Measurements from ENCODE around the gene A4GALT.

The A4GALT gene

GRCh38 chr22:42646569-42647525 is 73.8 kb downstream of the A4GALT start:
- DNase-seq, result no peak

- no peak for DNase-seq
Measured at GRCh38 chr22:42645938-42646568, 74.6 kb downstream of the A4GALT start.

DNA sequence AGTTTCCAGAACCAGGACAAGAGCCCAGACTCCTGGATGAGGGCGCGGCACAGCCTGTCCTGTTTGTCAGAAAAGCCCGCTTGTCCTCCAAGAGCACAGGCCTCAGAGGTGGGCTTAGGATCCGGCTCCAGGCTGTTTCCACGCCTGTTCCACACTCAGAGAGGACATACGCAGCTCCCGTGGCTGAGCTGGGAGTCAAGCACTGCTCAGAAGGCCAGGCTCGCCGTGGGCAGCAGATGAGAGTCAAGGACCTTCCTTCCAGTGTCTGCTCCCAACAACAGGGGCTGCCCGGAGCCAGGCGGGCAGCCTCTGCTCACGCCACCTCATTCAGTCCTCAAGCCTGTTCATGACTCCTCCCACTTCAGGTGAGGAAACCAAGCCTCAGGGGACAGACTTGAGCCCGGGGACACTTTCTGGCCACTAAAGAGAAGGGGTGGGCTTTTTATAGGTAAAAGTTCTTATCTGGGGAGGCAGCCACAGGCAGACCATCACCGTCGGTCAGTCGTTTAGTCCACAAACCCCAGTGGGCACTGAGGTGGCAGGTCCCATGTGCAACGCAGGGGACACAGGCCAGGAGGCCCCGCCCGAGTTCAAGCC is 75.2 kb downstream of the A4GALT start:
- DNase-seq, result no peak

DNA sequence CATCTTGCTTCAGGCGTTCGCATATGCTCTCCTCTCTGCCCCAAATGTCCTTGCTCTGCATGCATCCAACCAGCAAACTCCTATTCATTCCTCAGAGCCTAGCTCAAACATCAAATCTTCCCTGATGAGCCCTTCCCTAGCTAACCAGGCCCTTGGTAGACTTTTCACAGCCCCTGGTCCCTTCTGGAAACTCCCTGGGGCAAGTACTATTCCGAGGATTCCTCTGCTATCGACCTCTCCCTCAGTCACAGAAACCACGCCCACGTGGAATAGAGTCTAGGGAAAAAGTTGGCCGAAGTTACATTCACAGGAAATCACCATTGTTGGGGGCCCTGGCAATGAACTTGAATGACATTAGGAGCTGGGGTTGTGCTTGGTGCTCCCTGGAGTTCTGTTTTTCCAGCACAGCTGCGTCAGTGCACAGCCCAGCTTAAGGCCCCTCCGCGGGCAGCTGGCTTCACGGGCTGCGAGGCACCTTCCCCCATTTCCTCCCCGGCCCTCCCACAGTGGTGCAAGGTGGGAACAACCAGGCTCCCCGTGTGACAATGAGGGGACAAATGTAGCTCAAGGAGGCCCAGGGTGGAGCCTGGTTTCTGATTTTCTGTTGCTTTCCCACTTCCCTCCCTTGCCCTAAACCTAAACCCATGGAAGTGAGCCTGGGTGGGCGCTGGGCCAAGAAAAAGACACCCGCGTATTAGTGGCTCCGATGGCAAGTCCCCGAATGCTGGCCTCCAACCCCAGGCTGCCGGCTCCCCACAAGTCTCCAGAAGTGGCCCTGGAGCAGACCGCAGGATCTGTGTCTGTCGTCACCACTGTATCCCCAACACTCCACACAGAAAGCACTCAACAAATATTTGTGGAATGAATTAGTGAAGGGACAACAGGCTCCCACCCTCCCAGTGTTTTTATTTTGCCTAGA is 76.0 kb downstream of the A4GALT start:
- no peak for DNase-seq

GRCh38 chr22:42643634-42644421 is 76.8 kb downstream of the A4GALT start:
- no peak for DNase-seq

- DNase-seq, result no peak
Measured at GRCh38 chr22:42642806-42643633, 77.7 kb downstream of the A4GALT start.
